Measurements from ENCODE around the gene AEBP1.

Gene AEBP1

DNA sequence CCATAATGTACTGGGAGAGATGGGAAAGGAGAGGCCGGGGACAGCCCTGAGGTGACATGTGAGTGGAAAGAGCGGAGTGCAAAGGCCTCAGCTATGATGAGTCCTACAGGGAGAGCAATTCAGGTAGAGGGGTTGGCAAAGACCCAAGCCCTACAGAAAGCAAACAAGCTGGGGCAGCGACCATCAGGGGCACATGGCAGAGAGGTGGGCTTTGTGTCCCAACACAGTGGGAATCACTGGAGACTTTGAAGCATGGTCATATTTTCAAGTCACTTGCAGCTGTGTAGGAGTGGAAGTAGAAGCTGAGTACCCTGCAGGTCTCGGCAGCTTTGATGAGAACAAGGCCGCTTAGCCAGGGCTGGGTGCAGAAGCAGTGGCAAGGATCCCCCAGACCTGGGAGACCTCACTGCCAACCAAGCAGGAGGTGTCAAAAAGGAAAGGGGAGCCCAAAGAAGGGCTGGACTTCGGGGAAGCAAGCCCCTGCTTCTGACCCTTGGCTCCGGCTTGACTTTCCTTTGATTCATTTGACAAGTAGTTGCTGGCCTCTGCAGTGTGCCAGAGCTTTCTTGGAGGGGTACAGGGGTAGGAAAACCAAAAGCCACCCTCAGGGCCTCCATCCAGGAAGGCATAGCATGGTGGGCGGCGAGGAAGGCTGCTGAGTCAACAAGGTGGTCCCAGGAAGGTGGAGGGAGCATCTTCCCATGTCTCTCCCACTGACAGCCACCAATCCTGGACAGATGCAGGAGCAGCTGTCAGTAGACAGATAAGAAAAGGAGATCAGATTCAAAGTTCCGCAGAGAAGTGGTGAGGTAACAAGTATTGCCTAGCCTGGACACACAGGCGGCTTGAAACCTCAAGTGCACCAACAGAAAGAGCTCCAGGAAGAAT is 36.8 kb upstream of the AEBP1 start:
- Histone ChIP-seq H3K23ac (ENCODE audit: low read length in 2 of 2) (no peak overlapping the region), H3K9ac (ENCODE audit: low read length) (no peak overlapping the region)
- WGBS, result 92% methylated on average over 11 of the region's 11 CpGs

DNA sequence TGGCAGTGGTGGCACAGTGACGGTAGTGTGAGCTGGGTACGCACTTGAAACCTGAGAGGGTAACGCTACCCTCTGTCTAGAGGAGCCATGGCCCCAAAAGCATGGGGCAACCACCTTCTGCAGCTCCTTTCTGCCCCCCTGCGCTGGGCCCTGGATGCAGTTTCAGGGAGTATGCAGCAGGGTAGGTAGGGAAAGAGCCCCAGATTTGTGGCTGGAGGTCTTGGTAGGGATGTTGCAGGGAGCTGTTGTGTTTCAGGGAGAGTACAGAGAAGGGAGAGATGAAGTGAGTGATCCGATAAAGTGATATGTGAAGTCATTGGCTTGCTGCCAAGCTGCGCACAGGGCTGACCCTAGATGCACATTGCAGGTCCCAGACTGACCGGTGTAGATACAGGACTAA is 36.1 kb upstream of the AEBP1 start:
- Histone ChIP-seq H3K27ac (ENCODE audit: low read length, poor library complexity, severe bottlenecking) (no peak overlapping the region), H3K23ac (ENCODE audit: low read length in 2 of 2) (no peak overlapping the region), H2BK15ac (ENCODE audit: low read depth, poor library complexity, severe bottlenecking) (no peak overlapping the region), H3K36me3 (ENCODE audit: control insufficient read depth in 1 of 2, insufficient read depth in 2 of 2, low read depth in 1 of 2, low read length in 2 of 2) (peaks cover 6 to 10% of the 10 kb centered on the region in 2 experiments), H3K4ac (ENCODE audit: low read depth in 1 of 2, low read length in 2 of 2) (no peak overlapping the region), H3K4me1 (ENCODE audit: control insufficient read depth, insufficient read depth, low read depth, low read length) (peaks cover 22% of the 10 kb centered on the region), H2BK12ac (ENCODE audit: low read length in 2 of 2) (no peak overlapping the region), H2AK5ac (ENCODE audit: low read length, severe bottlenecking) (no peak overlapping the region), H4K91ac (ENCODE audit: low read length) (no peak overlapping the region), H3K4me3 (ENCODE audit: insufficient read depth in 1 of 2, low read depth in 1 of 2, low read length in 2 of 2) (no peak overlapping the region), H2BK5ac (ENCODE audit: low read depth, low read length, poor library complexity, severe bottlenecking) (no peak overlapping the region), H3K14ac (ENCODE audit: low read length in 2 of 2) (no peak overlapping the region), H3K79me1 (replicated peaks; ENCODE audit: low read length, poor library complexity, severe bottlenecking) (no peaks in the 10 kb centered on the region), H4K8ac (ENCODE audit: low read length) (no peak overlapping the region), H2BK120ac (ENCODE audit: low read depth, low read length) (no peak overlapping the region), H2AFZ (ENCODE audit: low read depth, low read length) (no peak overlapping the region), H3K27me3 (ENCODE audit: control insufficient read depth in 1 of 2, insufficient read depth in 1 of 2, low read length in 2 of 2) (no peaks in the 10 kb centered on the region), H3K18ac (ENCODE audit: low read depth in 1 of 2, low read length in 2 of 2) (no peak overlapping the region), H3K4me2 (ENCODE audit: low read length, poor library complexity, severe bottlenecking) (no peak overlapping the region), H3K9ac (ENCODE audit: low read length) (no peak overlapping the region), H3K9me3 (ENCODE audit: control insufficient read depth, low read length) (no peaks in the 10 kb centered on the region)
- no peak for DNase-seq
- WGBS, result 93% methylated on average over 6 of the region's 7 CpGs

More for the DNA sequence above, 36.8 kb upstream of the AEBP1 start:
- Histone ChIP-seq H3K27me3 (ENCODE audit: control insufficient read depth in 1 of 2, insufficient read depth in 1 of 2, low read length in 2 of 2) (no peaks in the 10 kb centered on the region), H3K27ac (ENCODE audit: low read length, poor library complexity, severe bottlenecking) (no peak overlapping the region), H3K36me3 (ENCODE audit: control insufficient read depth in 1 of 2, insufficient read depth in 2 of 2, low read depth in 1 of 2, low read length in 2 of 2) (peaks cover 6 to 7% of the 10 kb centered on the region in 2 experiments), H3K4me1 (ENCODE audit: control insufficient read depth, insufficient read depth, low read depth, low read length) (peaks cover 19% of the 10 kb centered on the region), H4K91ac (ENCODE audit: low read length) (no peak overlapping the region), H3K14ac (ENCODE audit: low read length in 2 of 2) (no peak overlapping the region), H3K4me3 (ENCODE audit: insufficient read depth in 1 of 2, low read depth in 1 of 2, low read length in 2 of 2) (no peak overlapping the region), H3K4ac (ENCODE audit: low read depth in 1 of 2, low read length in 2 of 2) (no peak overlapping the region), H2BK12ac (ENCODE audit: low read length in 2 of 2) (no peak overlapping the region), H2BK120ac (ENCODE audit: low read depth, low read length) (no peak overlapping the region), H4K8ac (ENCODE audit: low read length) (no peak overlapping the region), H2BK15ac (ENCODE audit: low read depth, poor library complexity, severe bottlenecking) (no peak overlapping the region), H2AFZ (ENCODE audit: low read depth, low read length) (no peak overlapping the region), H2AK5ac (ENCODE audit: low read length, severe bottlenecking) (no peak overlapping the region), H3K4me2 (ENCODE audit: low read length, poor library complexity, severe bottlenecking) (no peak overlapping the region), H3K79me1 (replicated peaks; ENCODE audit: low read length, poor library complexity, severe bottlenecking) (no peaks in the 10 kb centered on the region), H3K18ac (ENCODE audit: low read depth in 1 of 2, low read length in 2 of 2) (no peak overlapping the region), H3K9me3 (ENCODE audit: control insufficient read depth, low read length) (no peaks in the 10 kb centered on the region), H2BK5ac (ENCODE audit: low read depth, low read length, poor library complexity, severe bottlenecking) (no peak overlapping the region)
- no peak for DNase-seq

DNA sequence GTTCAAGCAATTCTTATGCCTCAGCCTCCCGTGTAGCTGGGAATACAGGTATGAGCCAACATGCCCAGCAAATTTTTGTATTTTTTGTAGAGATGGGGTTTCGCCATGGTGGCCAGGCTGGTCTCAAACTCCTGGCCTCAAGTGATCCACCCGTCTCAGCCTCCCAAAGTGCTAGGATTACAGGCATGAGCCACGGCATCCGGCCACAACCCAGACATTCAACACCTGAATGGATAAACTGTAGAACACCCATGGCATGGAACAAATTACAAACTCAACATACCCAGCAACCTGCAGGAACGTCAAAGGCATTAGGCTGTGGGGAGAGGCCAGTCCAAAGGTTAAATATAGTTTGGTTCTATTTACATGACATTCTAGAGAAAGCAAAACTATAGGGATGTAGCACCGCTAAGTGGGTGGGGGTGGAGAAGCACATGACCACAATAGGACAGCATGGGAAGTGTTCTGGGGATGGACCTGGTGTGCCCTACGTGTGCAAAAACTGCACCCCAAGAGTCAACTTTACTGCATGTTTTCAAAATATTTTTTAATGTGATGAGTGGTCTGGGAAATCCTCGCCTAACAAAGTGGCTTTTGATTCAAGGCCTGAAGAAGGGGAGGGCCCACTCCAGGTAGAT is 32.3 kb upstream of the AEBP1 start:
- Histone ChIP-seq H2BK5ac (ENCODE audit: low read depth, low read length, poor library complexity, severe bottlenecking) (no peak overlapping the region), H2BK12ac (ENCODE audit: low read length in 2 of 2) (no peak overlapping the region), H2BK15ac (ENCODE audit: low read depth, poor library complexity, severe bottlenecking) (no peak overlapping the region), H3K23ac (ENCODE audit: low read length in 2 of 2) (no peak overlapping the region), H3K4me1 (ENCODE audit: control insufficient read depth, insufficient read depth, low read depth, low read length) (peaks cover 18% of the 10 kb centered on the region), H3K27ac (ENCODE audit: low read length, poor library complexity, severe bottlenecking) (no peak overlapping the region), H4K8ac (ENCODE audit: low read length) (no peak overlapping the region), H3K36me3 (ENCODE audit: control insufficient read depth in 1 of 2, insufficient read depth in 2 of 2, low read depth in 1 of 2, low read length in 2 of 2) (peaks cover 41 to 46% of the 10 kb centered on the region in 2 experiments), H2AFZ (ENCODE audit: low read depth, low read length) (no peak overlapping the region), H4K91ac (ENCODE audit: low read length) (no peak overlapping the region), H3K4me3 (ENCODE audit: insufficient read depth in 1 of 2, low read depth in 1 of 2, low read length in 2 of 2) (no peak overlapping the region), H3K4me2 (ENCODE audit: low read length, poor library complexity, severe bottlenecking) (no peak overlapping the region), H2AK5ac (ENCODE audit: low read length, severe bottlenecking) (no peak overlapping the region), H3K27me3 (ENCODE audit: control insufficient read depth in 1 of 2, insufficient read depth in 1 of 2, low read length in 2 of 2) (no peaks in the 10 kb centered on the region), H2BK120ac (ENCODE audit: low read depth, low read length) (no peak overlapping the region), H3K9ac (ENCODE audit: low read length) (peak overlapping the region; percentile 41), H3K9me3 (ENCODE audit: control insufficient read depth, low read length) (no peaks in the 10 kb centered on the region), H3K79me1 (replicated peaks; ENCODE audit: low read length, poor library complexity, severe bottlenecking) (peaks cover 11% of the 10 kb centered on the region), H3K4ac (ENCODE audit: low read depth in 1 of 2, low read length in 2 of 2) (no peak overlapping the region), H3K18ac (ENCODE audit: low read depth in 1 of 2, low read length in 2 of 2) (no peak overlapping the region), H3K14ac (ENCODE audit: low read length in 2 of 2) (no peak overlapping the region)
- whole genome bisulfite sequencing, result 83% methylated on average over 8 of the region's 9 CpGs
- peak; percentile 31 for DNase-seq

All from mesenchymal stem cell (in vitro differentiated cells and primary cell).